ENCODE measurements around the gene SAMD14.

Gene SAMD14

DNA sequence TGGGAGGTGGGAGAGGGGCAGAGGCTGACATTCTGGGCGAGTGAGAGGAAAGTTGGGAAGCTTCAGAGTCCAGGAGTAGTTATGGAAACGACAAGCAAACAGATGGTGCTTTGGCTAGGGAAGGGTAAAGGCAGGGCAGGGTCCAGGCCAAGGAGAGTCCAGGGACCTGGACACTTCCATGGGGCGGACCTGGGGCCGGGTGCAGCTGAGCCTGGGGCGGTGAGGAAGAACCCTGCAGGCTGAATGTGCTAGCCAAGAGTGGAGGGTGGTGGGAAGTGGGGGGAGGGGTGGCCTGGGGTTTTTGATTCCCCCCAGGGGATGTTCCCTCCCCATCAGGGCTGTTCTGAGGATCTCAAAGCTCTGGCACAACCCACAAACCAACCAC, 17.9 kb upstream of the SAMD14 start:
- DNase-seq = no peak

DNA sequence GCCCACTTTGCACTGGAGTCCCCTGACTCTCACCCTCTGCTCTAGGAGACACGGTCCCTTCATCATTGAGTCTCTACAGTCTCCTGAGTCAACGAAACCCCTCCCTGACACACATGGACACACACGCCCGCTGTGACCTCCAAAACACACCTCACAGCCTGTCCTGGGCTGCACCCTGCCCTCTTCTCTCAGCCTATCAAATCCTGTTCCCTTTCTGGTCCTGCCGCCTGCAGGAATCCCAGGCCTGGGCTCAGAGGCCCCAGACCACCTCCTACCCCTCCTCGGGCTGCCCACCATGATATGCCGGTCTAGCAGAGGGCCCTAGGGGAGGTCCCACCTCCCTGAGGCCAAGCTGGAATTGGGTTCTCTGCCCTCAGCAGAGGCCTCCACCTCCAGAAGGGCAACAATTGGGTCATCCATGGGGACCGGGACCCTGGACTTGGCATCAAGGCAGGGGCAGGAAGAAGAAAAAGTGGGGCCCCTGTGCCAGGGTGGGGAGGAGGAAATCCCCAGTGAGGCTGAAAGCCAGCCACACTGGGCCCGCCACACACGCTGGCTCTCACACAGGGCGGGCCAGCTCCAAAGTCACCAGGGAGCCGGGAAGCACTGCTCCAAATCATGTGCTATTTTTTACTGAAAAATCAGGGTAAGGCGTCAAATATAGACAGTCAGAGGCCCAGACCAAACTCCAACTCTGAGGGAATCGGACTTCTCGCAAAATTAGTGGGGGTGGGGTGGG, 17.1 kb upstream of the SAMD14 start:
- DNase-seq = peak; percentile 73

DNA sequence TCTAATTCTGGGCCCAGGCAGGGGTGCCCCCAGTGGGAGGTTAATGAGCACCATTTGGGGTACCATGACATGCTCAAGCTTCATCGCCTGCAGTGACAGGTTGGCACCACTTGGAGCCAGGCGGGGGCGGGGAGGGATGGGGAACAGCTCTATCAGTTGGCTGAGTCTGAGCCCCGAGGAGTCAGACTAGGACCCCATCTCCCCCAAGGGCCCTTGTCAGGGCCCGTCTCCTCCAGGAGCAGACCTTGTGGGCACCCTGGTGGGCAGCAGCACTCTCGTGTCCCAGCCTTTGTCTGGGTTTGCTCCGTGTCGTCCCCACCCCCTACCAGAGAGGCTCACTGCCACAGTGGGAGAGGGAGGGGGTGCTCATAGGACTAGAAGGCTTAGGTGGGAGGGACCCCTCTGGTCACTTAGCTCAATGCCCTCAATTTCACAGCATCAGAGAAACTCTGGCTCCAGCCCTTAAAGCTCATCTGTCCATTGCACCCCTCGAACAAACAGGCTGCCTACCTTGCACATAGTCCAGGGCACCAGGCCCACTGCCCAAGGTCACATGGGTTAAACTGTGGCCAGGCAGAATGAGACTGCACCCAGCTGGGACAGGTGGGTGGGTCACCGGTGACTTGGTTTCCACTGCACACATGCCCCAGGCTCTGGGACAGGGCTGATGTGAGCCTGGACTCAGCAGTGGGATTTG, 16.4 kb upstream of the SAMD14 start:
- DNase-seq = peak; percentile 72

DNA sequence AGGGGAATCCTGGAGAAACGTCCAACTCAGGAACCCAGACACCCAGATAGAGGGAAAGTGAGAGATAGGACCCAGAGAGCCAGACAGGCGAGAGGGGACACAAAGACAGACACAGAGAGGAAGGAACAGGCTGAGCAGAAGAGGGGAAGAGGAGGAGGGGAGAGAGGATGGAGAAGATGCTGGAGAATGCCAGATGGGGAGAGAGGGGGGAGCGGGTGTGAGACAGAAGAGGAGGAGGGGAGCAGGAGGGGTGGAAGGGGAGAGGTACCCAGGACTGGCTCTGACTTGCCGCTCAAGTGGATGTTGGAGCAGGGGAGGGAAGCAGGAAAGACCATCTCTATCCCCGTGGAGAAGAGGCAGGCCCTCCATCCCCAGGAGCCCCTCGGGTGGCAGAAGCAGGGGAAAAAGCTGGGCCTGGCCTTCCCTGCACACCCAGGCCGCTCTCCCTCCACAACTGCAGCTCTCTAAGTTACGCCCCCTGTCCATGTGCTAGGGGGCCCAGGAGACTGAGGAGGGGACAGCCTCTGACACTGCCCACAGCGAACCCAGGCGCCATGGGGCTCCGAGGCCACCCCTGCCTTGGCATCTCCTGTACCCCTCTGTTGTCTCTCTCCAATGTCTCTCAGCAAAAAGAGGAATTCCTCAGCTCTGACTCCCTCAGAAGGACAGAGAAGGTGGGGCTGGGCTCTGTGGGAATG, 15.7 kb upstream of the SAMD14 start:
- no peak for DNase-seq

DNA sequence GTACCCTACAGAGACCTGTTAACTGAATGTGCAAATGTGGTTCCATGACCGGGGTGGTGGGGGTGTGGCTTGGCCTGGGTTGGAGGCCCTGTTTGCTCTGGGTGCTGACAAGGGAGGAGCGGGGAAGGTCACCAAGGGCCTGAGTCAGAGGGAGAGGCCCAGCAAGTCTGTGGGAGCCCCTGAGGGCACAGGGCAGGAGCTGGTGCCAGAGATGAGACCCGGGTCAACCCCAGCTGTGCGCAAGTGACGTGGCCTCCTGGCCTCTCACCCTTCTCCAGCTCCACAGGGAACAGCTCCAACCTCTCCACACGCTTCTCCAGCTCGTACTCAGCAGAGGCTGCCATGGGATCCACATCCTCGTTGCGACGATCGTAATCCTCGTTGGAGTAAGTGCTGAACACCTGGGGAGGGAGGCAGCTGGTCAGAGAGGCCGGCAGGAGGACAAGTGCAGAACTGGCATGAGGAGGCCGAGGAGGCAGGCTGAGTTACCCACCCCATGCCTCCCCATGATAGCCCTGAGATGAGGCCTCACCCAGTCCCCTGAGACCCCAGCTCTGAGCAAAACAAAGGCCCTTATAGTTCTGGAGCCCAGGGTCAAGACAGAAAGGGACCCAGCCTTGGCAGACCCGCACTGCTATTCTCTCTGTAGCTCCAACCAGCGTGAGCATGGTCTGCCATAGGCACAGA, 15.0 kb upstream of the SAMD14 start:
- DNase-seq = no peak

DNA sequence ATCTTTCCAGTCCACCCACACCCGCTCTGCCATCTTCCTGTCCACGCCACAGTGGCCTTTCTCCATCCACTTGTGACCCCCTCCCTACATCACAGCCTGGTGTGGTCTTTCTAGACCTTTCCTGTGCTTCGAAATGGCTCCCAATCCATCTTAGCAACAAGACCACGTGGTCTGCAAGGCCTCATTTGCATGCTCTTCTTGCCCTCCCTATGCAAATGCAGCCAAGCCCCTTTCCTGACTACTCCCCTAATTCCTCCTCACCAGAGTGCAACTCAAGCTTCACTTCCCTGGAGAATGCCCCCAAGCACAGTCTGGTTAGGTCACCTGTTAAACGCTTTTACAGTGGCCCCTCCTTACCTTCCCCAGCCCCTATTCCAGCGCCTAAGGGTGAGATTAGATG, 14.4 kb upstream of the SAMD14 start:
- no peak for DNase-seq

DNA sequence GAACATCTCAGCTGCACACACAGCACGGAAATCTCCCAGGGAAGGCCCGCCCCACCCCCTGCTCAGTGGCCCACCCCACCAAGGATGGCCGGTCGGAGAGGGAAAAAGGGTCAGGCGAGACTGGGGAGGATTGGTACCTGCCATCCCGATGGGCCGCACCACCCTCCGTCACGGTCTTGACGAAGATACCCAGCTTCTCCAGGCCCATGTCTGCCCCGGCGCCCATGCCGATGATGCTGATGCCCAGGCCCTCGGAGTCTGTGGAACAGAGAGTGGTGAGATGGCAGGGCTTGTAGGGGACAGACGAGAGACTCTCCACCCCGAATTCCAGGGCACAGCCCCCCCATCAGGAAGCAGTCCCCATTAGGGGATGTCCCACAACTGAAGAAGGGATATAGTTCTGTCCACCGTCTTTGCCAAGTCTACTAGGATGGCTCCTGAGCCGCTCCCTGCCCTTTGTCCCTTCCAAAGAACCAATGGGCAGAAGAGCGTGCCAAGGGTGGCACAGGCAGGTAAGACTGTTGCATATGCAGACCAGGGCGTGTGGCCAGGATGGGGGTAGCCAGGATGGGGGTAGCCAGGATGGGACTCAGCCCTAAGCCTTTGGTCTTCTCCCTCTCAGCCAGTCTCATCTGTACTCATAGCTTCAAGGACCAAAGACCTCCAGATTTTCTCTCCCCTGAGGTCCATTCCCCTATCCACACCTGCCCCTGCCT, 13.7 kb upstream of the SAMD14 start:
- DNase-seq = no peak

DNA sequence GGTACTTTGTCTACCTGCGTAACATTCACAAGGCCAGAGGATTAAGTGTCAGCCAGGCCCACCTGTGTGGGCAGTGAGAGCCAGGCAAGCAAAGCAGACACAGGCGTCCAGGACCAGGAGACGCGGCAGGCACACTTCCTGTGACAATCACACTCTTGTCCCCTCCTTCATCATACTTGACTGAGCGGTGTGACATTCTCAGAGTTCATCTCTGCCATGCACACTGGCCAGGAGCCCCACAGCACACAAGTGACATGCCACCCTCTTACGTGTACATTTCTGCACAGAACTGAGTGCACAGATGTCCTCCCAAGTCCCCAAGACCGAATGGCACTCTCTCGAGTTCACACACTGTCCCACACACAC, 11.8 kb upstream of the SAMD14 start:
- DNase-seq = no peak

DNA sequence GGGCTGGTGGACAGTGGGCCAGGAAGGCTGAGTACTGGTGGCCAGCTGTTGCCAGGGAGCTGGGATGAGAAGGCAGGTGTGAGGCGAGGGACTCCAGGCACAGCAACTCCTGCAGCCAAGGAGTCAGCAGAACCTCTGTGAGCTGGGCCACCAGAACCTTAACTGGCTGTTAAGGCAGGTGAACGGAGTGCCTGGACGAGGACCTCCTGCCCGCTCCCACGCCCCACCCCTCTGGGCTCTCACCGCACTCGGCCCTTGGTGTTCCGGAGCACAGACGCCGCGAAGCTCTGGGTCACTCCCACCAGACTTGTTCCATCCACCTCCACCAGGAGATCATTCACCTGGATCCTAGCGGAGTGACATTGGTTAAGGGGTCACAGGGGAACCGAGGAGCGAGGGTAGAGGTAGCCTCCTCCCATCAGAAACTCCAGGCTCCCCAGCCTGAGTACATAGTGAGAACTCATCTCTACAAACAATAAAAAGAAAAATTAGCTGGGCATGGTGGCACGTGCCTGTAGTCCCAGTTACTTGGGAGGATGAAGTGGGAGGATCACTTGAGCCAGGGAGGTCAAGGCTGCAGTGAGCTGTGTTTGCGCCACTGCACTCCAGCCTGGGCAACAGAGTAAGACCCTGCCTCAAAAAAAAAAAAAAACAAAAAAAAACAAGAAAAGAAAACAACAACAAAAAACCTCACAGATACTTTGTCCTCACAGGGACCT, 11.2 kb upstream of the SAMD14 start:
- DNase-seq = no peak

DNA sequence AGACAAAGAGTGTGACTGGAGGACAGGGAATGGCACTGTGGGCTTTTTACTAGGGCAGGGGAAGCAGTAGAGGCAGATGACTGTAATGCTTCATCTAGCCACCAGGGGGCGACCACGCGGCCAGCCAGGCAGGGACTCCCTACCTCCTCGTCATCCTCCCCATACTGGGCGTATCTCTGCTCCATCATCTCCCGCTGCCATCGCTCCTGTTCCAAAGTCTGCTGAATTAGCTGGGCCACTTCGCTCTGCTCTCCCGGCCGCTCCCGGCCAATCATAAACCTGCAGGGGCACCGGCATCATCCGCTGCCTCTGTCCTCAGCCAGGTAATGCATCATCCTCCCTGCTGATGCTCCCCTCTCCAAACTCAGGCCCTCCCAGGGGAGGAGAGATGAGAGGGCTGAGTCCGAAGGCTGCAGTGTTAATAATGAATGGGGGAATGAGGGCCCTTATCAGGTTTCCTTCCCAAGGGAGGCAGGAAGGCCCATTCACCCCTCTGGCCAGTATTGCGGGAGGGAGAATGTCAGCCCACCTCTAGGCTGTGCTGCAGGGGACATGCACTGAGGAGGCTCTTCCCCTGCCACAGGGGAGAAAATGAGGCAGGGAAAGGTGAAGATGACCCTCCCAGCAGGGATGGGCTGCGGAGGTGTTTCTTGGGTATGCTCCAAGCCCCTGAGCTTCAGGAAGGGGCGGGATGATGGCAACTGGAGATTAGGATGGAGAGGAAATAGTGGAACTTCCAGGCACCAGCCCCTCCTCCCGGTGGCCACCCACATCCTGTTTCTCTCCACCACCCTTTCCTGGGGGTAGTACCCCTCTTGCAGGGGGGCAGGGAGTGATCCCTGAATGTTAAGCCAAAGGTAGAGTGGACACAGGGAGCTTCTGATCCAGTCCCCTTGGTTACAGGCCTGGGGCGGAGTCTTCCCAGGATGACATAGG, 10.3 kb upstream of the SAMD14 start:
- DNase-seq = peak; percentile 93

DNA sequence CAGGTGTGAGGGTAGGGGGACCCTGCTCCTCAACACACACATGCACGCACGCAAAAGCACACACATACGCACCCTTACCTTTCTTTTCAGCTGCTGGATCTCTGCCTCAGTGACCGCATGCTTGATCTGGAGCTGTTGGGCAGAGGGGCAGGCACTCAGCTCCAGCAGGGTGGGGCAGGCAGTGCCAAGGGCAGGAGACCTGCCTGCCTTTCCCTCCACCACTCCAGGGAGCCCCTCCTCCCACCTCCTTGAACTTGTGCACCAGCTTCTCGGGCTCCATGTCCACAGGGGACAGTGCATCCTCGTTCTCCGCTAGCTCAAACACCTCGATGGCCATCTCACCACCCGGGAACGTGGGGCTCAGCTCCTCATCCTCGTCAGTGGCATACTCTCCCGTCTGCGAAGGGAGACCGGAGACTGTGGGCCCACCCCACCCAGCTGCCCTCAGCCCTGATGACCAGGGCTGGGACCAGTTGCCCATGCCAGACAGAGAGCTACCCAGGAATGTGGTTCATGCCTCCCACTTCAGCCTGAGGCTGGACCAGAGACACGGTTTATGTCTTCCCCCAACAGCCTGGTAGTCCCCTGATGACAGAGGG, 9.3 kb upstream of the SAMD14 start:
- no peak for DNase-seq

DNA sequence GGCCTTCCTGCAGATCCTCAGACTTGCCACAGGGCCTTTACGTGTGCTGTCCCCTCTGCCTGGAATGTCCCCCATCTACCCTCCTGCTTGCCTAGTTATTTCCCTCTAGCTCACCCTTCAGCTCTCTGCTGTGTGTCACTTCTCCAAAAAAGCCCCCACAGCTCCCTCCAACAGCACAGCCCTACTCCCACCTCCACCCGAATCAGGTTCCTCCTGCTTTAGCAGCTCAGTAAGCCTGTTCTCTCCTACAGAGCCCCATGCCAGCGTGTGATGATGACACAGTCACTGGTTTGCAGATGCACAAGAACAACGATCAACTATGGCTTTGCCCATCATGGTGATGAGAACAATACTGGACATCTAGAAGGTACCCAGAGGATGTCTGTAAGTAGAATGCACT, 7.1 kb upstream of the SAMD14 start:
- no peak for DNase-seq

DNA sequence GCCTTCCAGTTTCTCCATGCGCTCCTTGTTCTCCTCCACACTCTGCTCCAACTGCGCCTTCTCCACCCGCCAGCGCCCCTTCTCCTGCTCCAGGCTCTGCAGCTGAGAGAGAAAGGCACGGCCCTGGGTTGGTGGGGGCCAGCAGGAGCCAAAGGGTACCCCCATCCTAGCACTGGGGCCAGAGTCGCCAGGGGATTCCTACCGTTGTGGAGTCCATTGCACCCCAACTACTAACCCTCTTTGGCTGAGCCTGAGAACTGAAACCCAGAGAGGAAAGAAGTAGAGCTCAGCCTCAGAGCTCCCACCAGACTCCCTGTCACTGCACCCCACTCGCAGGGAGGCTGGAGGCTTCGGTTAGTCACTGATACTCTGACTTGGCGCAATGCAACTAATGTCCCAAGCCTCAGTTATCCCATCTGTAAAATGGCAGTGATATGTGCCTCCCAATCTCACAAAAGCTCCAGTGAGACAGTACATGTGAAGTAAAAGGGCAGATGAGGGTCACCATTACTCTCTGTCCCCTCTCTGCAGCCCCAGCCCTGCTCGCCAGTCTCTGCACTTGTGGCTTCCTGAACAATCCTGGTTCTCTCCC, 6.2 kb upstream of the SAMD14 start:
- DNase-seq = no peak

DNA sequence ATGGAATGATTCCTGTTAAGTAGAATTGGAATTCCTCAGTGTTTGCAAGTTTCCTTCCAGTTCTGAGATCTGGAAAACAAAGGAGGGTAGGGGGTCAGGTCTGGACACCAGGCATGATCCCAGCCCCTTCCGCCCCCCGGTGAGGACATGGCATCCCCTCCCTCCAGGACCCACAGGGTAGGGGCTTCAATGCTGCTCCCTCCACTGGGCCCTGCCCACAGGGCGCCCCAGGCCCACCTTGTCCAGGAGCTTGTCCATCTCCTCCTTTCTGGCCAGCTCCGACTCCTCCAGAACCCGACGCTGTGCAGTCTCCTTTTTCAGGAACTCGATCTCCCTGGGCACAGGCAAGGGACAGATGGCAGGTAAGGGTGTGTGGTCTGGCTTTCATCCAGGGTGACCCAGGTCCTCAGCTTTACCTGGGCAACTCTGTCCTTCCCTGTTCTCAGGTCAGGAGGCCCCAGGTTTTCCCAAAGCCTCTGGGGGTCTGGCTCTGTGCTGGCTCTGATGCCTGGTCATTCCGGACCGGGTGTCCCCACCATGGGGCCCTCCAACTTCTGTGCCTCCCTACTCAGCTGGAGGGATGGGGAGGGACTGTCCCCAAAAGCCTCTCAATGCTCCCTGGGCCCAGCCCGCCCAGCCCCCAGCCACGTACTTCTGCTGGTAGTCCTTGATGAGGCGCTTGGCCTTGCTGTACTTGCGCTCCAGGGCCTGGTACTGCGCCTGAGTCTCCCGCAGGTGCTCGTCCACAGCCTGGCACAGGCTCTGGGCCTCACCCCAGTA, 5.5 kb upstream of the SAMD14 start:
- DNase-seq = no peak

DNA sequence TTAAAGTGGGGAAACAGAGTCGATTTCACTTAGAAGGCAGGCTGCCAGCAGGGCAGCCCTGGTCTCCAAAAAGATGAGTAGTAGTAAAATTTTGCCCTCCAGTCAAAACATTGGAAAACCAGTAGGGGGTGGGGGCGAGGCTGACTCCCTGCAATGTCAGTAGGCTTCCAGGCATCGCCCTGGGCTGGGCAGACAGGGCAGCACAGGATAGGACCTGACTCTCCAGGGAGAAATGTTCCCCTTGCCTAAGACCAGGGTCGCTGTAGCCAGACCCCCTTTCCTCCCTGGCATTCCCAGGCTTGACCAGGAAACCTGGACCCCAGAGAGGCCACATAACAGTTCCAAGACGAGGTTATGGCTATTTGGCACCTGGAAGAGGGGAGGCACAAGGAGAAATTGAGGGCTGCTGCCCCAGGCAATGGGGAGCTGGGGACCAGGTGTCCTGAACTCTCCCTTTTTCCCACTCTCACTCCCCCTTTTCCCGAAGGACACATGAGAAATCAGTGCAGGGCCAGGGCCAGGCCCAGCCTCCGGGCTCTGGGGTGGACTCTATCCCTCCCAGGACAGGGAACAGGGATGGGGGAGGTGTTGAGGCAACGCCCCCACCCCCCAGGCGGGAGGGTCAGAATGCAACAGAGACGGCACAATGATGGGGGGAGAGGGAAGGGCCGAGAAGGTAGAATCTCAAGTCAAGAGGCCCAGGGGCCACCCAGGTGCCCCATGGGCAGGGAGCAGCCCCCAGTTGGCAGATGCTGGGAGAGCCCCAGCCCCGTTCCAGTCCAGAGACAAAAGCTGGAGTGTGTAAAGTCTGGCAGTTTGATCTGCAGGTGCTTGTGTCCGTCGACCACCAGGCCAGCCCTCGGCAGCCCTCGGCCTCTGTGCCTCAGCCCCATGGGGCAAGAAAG, 4.5 kb upstream of the SAMD14 start:
- no peak for DNase-seq

DNA sequence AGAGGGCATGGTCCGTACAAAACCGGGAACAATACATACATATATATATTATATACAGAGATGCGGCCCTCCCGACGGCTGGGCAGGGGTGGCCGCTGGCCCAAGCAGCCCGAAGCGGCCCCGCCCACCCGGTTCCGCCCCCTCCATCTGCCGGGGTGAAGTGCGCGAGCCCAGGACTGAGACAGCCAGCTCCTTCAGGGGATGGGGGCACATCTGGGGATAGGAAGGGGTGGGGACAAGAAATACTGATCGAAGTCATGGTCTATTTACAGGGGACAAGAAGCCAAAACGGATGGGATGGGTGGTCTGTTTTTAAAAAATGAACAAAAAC, 3.8 kb upstream of the SAMD14 start:
- DNase-seq = no peak

DNA sequence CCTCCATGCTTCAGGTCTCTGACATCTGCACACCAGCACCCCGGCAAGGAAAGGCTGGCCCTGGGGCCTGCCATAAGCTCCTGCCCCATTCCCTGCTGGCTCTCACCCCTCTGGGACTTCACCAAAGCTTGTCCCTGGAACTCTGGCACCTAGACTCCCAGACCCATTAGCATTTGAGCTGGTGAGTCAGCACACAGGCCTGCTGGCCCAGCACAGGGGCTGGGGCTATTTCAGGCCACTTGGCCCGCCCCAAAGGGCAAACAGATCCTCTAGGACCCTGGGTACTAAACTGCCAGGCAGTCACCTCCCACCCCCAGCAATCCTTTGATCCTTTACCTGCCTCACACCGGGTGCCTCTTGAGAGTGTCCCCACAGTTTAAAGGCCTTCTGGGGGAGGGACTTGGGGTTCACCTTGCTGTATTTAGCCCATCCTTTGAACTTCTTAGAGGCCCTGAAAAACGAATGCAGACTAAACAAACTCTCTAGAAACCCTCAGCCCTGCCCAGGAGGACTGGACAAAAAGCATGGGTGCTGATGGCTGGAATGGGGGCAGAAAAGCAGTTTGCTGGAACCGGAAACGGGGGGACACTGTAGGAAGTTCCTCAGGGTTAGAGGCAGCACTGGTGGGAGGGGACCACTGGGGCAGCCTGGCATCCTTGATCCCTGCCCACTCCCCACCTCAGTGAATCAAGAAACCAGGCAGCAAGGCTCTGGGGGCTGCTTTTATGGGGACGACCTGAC, 3.2 kb upstream of the SAMD14 start:
- DNase-seq = no peak

Data from activated effector memory CD4-positive, alpha-beta T cell treated with anti-CD3 and anti-CD28 coated beads, Interleukin-2, amount 50 U/mL, for 16 hours (primary cell).